CD14-positive monocyte (primary cell): ENCODE data around the gene GSTA4. TPM values are rescaled to one million over a fixed set of nuclear protein-coding genes. Genes with fewer than 3 reads are reported as not detected.

Source experiments
- DNase-seq, 3 donors: peaks; one replicate each; pipeline ENCODE4 v3.0.0-alpha.2; 2011 to 2022
- H2AFZ ChIP-seq: 2 replicates; pipeline ENCODE4 v1.6.0; 2012; ENCODE audit warnings: mild to moderate bottlenecking, low read depth, low read length, inconsistent platforms; ENCODE audit not compliant: insufficient read depth, poor library complexity, severe bottlenecking
- H3K27ac ChIP-seq, 2 donors: 1 replicate in 1 of 2; 2 replicates in 1 of 2; pipeline ENCODE4 v1.5.1; 2012 to 2013; ENCODE audit warnings: low read length in 2 of 2, control low read depth in 1 of 2, inconsistent platforms in 1 of 2, low read depth in 1 of 2, mild to moderate bottlenecking in 1 of 2
- H3K27me3 ChIP-seq, 2 donors: one replicate each; pipeline versions ENCODE4 v1.6.0 to v1.6.1; 2011 to 2013; ENCODE audit warnings: low read length in 2 of 2; ENCODE audit not compliant: control insufficient read depth in 2 of 2, insufficient read depth in 2 of 2
- H3K36me3 ChIP-seq, 2 donors: replicated peaks in 1 of 2; 1 replicate in 1 of 2; 2 replicates in 1 of 2; pipeline versions ENCODE4 v1.5.1 to v1.6.1; 2012 to 2013; ENCODE audit warnings: low read length in 2 of 2, control low read depth in 1 of 2, inconsistent platforms in 1 of 2, mild to moderate bottlenecking in 1 of 2; ENCODE audit not compliant: insufficient read depth in 2 of 2, control insufficient read depth in 1 of 2
- H3K4me1 ChIP-seq, 2 donors: 1 replicate in 1 of 2; 2 replicates in 1 of 2; pipeline versions ENCODE4 v1.5.1 to v1.6.1; 2012 to 2013; ENCODE audit warnings: low read length in 2 of 2, control low read depth in 1 of 2, inconsistent platforms in 1 of 2, mild to moderate bottlenecking in 1 of 2, moderate library complexity in 1 of 2; ENCODE audit not compliant: insufficient read depth in 2 of 2, control insufficient read depth in 1 of 2
- H3K4me2 ChIP-seq: replicated peaks from 2 replicates; pipeline ENCODE3; 2012; ENCODE audit warnings: low read length, moderate library complexity, mild to moderate bottlenecking; ENCODE audit not compliant: poor library complexity, severe bottlenecking; ENCODE audit errors: extremely low read depth
- H3K4me3 ChIP-seq, 3 experiments: fragments of 200-600 bp in 1 of 3; sonication (generic) in 1 of 3; replicated peaks in 1 of 3; 1 replicate in 2 of 3; 2 replicates in 1 of 3; pipeline ENCODE4 v1.5.1; 2011 to 2013; ENCODE audit warnings: low read length in 3 of 3, mild to moderate bottlenecking in 3 of 3, control low read depth in 2 of 3, low read depth in 2 of 3, inconsistent platforms in 1 of 3, moderate library complexity in 1 of 3
- H3K79me2 ChIP-seq: 2 replicates; pipeline ENCODE4 v1.6.0; 2012; ENCODE audit warnings: mild to moderate bottlenecking, control low read depth, inconsistent platforms, low read length, moderate library complexity; ENCODE audit not compliant: insufficient read depth
- H3K9ac ChIP-seq: 2 replicates; pipeline ENCODE4 v1.6.0; 2017; ENCODE audit warnings: low read length, mild to moderate bottlenecking; ENCODE audit not compliant: insufficient read depth, poor library complexity, severe bottlenecking
- H3K9me3 ChIP-seq, 2 donors: replicated peaks in 1 of 2; 1 replicate in 1 of 2; 2 replicates in 1 of 2; pipeline versions ENCODE4 v1.5.1 to v1.6.1; 2012 to 2013; ENCODE audit warnings: low read length in 2 of 2, control low read depth in 1 of 2; ENCODE audit not compliant: control insufficient read depth in 1 of 2, insufficient read depth in 1 of 2
- H4K20me1 ChIP-seq: 2 replicates; pipeline ENCODE4 v1.6.0; 2012; ENCODE audit warnings: mild to moderate bottlenecking, low read length, control low read depth, moderate library complexity; ENCODE audit not compliant: insufficient read depth
- H3K27ac Mint-ChIP-seq, 7 donors: one replicate each; pipeline ENCODE4 v1.8.0; 2020; ENCODE audit warnings: mild to moderate bottlenecking in 7 of 7, mixed read lengths in 7 of 7, moderate library complexity in 6 of 7, inconsistent platforms in 2 of 7
- H3K27me3 Mint-ChIP-seq, 3 donors: one replicate each; pipeline ENCODE4 v1.8.0; 2021 to 2022; ENCODE audit warnings: low read depth in 3 of 3, mild to moderate bottlenecking in 3 of 3, mixed read lengths in 3 of 3, moderate library complexity in 3 of 3, inconsistent platforms in 1 of 3
- H3K36me3 Mint-ChIP-seq, 2 donors: one replicate each; pipeline ENCODE4 v1.8.0; 2020; ENCODE audit warnings: mixed read lengths in 2 of 2, inconsistent platforms in 1 of 2, mild to moderate bottlenecking in 1 of 2
- H3K4me1 Mint-ChIP-seq: one replicate; pipeline ENCODE4 v1.8.0; 2020; ENCODE audit warnings: mild to moderate bottlenecking, mixed read lengths
- H3K4me3 Mint-ChIP-seq, 2 donors: one replicate each; pipeline ENCODE4 v1.8.0; 2020; ENCODE audit warnings: mild to moderate bottlenecking in 2 of 2, mixed read lengths in 2 of 2, moderate library complexity in 1 of 2
- H3K9me3 Mint-ChIP-seq, 7 donors: one replicate each; pipeline ENCODE4 v1.8.0; 2020 to 2022; ENCODE audit warnings: mixed read lengths in 7 of 7, mild to moderate bottlenecking in 6 of 7, moderate library complexity in 6 of 7, inconsistent platforms in 2 of 7
- WGBS: methylation state at CpG from one replicate; pipeline ENCODE4 v1.1.5; 2013; ENCODE audit warnings: missing lambda C conversion rate; ENCODE audit not compliant: insufficient coverage; 5-methylcytosine and 5-hydroxymethylcytosine counted together
- intact Hi-C, 2 donors: fragments of 100-400 bp; cut with micrococcal nuclease; formaldehyde crosslinking; loops; one replicate each; pipeline versions ENCODE4 v1.15.0 to v1.15.1; 2023
- polyA plus RNA-seq, 3 donors: library from polyadenylated mRNA; depleted of rRNA in 1 of 3; unstranded in 2 of 3; stranded (reverse) in 1 of 3; fragments of 300-500 nt in 2 of 3; fragments of >200 nt in 1 of 3; fragmentation: Illumina TruSeq in 2 of 3; gene quantifications; 1 replicate in 2 of 3; 2 replicates in 1 of 3; pipeline ENCODE4 v1.2.3, GENCODE V29; 2012 to 2021
- TF ChIP-seq, protein P1 (sequence below): fragments of 200-600 bp; IDR thresholded peaks from one replicate; pipeline ENCODE4 v1.8.0; 2022; ENCODE audit warnings: antibody characterized with exemption, mild to moderate bottlenecking

The GSTA4 gene
- polyA plus RNA-seq, 3 donors: 0.34 to 0.41 (median 0.36) TPM

DNA sequence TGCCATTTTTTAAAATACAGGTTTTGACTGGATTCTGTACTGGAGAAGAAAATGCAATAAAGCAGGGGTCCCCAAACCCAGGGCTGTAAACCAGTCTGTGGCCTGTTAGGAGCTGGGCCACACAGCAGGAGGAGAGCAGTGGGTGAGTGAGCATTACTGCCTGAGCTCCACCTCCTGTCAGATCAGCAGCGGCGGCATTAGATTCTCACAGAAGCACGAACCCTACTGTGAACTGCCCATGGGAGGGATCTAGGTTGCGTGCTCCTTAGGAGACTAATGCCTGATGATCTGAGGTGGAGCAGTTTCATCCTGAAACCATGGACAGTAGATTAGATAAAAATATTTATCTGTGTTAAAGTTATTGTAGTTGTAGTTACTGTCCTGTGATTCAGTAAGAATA lies 49.0 kb upstream of the GSTA4 start:
- no peaks in the 10 kb centered on the region for H3K79me2 ChIP-seq
- H3K4me3 Mint-ChIP-seq: no peak overlapping the region
- H3K9me3 Mint-ChIP-seq: peaks cover 0 to 2% (median 0%) of the 10 kb centered on the region in 7 donors
- peaks cover 2 to 6% (median 3%) of the 10 kb centered on the region in 3 donors for H3K27me3 Mint-ChIP-seq
- no peak overlapping the region for H3K4me2 ChIP-seq
- peaks cover 12% of the 10 kb centered on the region for H3K4me1 Mint-ChIP-seq
- H3K36me3 ChIP-seq: peaks cover 22 to 27% of the 10 kb centered on the region in 2 donors
- TF ChIP-seq, protein P1, sequence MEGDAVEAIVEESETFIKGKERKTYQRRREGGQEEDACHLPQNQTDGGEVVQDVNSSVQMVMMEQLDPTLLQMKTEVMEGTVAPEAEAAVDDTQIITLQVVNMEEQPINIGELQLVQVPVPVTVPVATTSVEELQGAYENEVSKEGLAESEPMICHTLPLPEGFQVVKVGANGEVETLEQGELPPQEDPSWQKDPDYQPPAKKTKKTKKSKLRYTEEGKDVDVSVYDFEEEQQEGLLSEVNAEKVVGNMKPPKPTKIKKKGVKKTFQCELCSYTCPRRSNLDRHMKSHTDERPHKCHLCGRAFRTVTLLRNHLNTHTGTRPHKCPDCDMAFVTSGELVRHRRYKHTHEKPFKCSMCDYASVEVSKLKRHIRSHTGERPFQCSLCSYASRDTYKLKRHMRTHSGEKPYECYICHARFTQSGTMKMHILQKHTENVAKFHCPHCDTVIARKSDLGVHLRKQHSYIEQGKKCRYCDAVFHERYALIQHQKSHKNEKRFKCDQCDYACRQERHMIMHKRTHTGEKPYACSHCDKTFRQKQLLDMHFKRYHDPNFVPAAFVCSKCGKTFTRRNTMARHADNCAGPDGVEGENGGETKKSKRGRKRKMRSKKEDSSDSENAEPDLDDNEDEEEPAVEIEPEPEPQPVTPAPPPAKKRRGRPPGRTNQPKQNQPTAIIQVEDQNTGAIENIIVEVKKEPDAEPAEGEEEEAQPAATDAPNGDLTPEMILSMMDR: no peak
- H3K36me3 Mint-ChIP-seq: peaks cover 36 to 38% of the 10 kb centered on the region in 2 donors
- intact Hi-C loops: no loop called here
- 100% methylated on average over 4 of the region's 4 CpGs for WGBS
- peaks cover 9 to 11% of the 10 kb centered on the region in 2 donors for H3K4me1 ChIP-seq
- H3K27ac Mint-ChIP-seq: no peak overlapping the region
- H2AFZ ChIP-seq: no peak overlapping the region
- H3K9me3 ChIP-seq: no peaks in the 10 kb centered on the region
- no peak for DNase-seq
- H3K27me3 ChIP-seq: no peaks in the 10 kb centered on the region
- H3K27ac ChIP-seq: no peak overlapping the region
- H4K20me1 ChIP-seq: peaks cover 20% of the 10 kb centered on the region
- H3K9ac ChIP-seq: no peak overlapping the region
- H3K4me3 ChIP-seq: no peak overlapping the region

DNA sequence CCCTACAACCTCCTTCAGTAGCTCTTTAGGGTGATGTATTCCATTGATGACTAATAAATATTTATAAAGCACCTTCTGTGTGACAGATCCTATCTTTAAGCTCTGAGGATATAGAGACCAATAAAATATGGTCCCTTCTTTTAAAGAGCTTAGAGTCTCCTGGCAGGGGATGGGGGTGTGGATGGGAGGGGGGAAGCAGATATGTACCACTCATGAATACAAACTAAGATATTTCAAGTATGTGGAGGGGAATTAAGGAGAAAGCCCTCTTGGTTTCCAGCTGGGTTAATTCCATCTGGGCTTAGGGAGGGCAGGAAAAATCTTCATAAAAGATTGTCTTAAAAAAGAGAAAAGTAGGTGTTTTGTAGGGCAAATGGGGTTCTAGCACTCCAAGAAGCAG lies 48.5 kb upstream of the GSTA4 start:
- H3K9ac ChIP-seq: no peak overlapping the region
- no peaks in the 10 kb centered on the region for H3K79me2 ChIP-seq
- no peak overlapping the region for H3K27ac ChIP-seq
- peaks cover 7% of the 10 kb centered on the region for H3K4me1 Mint-ChIP-seq
- peak overlapping the region in 1 of 7 donors; percentile 15 for H3K27ac Mint-ChIP-seq
- peaks cover 16% of the 10 kb centered on the region for H4K20me1 ChIP-seq
- H3K9me3 ChIP-seq: no peaks in the 10 kb centered on the region
- H3K27me3 ChIP-seq: no peaks in the 10 kb centered on the region
- no peak overlapping the region for H3K4me3 Mint-ChIP-seq
- DNase-seq: no peak
- H3K4me3 ChIP-seq: no peak overlapping the region
- no peak overlapping the region for H2AFZ ChIP-seq
- H3K27me3 Mint-ChIP-seq: peaks cover 2 to 6% (median 3%) of the 10 kb centered on the region in 3 donors
- H3K9me3 Mint-ChIP-seq: peaks cover 0 to 2% (median 0%) of the 10 kb centered on the region in 7 donors
- TF ChIP-seq, protein P1: no peak
- H3K4me2 ChIP-seq: no peak overlapping the region
- intact Hi-C loops: no loop called here
- H3K36me3 Mint-ChIP-seq: peaks cover 40 to 43% of the 10 kb centered on the region in 2 donors
- H3K36me3 ChIP-seq: peaks cover 24 to 32% of the 10 kb centered on the region in 2 donors
- peaks cover 5 to 8% of the 10 kb centered on the region in 2 donors for H3K4me1 ChIP-seq
